Endothelial cell of umbilical vein (primary cell): Measurements from ENCODE around the gene PPP2R5A.
"Not testable (repeated sequence)": the region's sequence is repeated elsewhere in the genome, so short reads cannot be mapped to it uniquely, and the experiment has no call there.

ENCODE experiments used
- EZH2 ChIP-seq: IDR thresholded peaks from 2 replicates; pipeline ENCODE4 v1.6.1; 2012; ENCODE audit warnings: borderline replicate concordance, low read depth, mild to moderate bottlenecking, moderate library complexity, low read length, inconsistent platforms; ENCODE audit not compliant: severe bottlenecking
- MYC ChIP-seq: IDR thresholded peaks from one replicate; pipeline ENCODE4 v1.6.1; 2011; ENCODE audit warnings: mild to moderate bottlenecking, low read depth, low read length
- TF ChIP-seq, protein P1 (sequence below), 2 donors: IDR thresholded peaks; 1 replicate in 1 of 2; 2 replicates in 1 of 2; pipeline ENCODE4 v1.5.1; 2011; ENCODE audit warnings: low read length in 2 of 2, mild to moderate bottlenecking in 2 of 2, moderate library complexity in 2 of 2, control low read depth in 1 of 2, inconsistent platforms in 1 of 2, low read depth in 1 of 2; ENCODE audit not compliant: insufficient read depth in 1 of 2; ENCODE audit errors: extremely low read depth in 1 of 2

DNA sequence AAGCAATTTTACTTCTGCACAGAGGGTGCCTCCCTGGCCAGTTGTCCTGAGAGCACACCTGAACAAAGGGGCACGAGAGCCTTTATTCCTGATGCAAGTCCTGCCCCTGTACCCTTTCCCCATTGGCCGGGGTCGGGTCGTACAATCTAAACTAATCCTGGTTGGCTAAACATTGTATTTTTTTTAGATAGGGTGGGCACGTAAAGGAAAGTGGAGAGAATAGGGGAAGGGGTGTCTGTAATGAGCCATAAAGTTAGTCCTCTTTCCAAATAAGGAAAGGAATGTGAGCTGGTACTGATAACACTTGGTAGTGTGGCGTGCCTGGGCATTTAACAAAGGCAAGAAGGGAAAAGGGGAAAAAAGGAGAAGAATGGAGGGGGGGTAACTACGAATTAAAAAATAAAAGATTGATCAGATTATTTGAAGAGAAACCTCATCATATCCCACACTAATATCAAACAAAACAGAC is 20.8 kb downstream of the PPP2R5A start:
- not testable (repeated sequence) for TF ChIP-seq MYC, EZH2
- TF ChIP-seq, protein P1, sequence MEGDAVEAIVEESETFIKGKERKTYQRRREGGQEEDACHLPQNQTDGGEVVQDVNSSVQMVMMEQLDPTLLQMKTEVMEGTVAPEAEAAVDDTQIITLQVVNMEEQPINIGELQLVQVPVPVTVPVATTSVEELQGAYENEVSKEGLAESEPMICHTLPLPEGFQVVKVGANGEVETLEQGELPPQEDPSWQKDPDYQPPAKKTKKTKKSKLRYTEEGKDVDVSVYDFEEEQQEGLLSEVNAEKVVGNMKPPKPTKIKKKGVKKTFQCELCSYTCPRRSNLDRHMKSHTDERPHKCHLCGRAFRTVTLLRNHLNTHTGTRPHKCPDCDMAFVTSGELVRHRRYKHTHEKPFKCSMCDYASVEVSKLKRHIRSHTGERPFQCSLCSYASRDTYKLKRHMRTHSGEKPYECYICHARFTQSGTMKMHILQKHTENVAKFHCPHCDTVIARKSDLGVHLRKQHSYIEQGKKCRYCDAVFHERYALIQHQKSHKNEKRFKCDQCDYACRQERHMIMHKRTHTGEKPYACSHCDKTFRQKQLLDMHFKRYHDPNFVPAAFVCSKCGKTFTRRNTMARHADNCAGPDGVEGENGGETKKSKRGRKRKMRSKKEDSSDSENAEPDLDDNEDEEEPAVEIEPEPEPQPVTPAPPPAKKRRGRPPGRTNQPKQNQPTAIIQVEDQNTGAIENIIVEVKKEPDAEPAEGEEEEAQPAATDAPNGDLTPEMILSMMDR (IDR thresholded peaks at IDR 0.05; ENCODE audit: extremely low read depth in 1 of 2, insufficient read depth in 1 of 2, low read depth in 1 of 2, low read length in 2 of 2) = not testable (repeated sequence)
